Fibroblast of skin of left quadriceps (primary cell): Measurements from ENCODE around the gene GNB1.

Source experiments
- DNase-seq, 2 experiments: peaks; one replicate each; pipeline ENCODE4 v3.0.0-alpha.2; 2013; ENCODE audit warnings: low read depth in 2 of 2

GNB1 gene

GRCh38 chr1:1826356-1827088 lies 64.4 kb downstream of the GNB1 start:
- no peak for DNase-seq

DNA sequence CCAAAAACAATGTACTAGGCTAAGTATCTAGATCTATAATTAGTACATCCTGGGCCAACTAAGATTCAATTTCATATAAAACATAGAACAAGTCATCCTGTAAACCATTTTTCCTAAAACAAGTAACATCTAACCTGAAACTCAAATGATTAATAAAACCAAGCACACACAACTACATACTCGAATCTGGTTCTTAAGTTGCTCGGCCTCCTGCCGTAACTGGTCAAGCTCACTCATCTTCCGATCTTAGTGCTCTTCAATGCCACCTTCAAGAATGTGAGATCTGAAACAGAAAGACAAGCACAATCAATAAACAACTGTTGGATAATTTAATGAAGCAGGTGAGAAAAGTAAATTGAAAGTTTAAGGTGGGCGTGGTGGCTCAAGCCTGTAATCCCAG lies 65.7 kb downstream of the GNB1 start:
- DNase-seq, result no peak

DNA sequence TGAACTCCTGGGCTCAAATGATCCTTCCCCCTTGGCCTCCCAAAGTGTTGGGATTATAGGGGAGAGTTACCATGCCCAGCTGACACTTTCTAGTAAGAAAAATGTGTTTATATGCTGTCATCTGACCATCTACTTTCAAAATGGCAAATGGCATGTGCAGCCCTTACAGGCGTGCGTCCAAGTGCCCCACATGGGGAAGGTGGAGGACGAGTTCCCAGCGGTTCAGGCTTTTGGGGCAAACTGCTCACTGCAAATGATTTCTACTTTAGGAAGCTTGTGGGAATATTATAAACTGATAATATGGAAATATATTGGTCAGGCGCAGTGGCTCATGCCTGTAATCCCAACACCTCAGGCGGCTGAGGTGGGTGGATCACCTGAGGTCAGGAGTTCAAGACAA lies 71.1 kb downstream of the GNB1 start:
- DNase-seq, result no peak

GRCh38 chr1:1817221-1817620 lies 73.7 kb downstream of the GNB1 start:
- no peak for DNase-seq

DNA sequence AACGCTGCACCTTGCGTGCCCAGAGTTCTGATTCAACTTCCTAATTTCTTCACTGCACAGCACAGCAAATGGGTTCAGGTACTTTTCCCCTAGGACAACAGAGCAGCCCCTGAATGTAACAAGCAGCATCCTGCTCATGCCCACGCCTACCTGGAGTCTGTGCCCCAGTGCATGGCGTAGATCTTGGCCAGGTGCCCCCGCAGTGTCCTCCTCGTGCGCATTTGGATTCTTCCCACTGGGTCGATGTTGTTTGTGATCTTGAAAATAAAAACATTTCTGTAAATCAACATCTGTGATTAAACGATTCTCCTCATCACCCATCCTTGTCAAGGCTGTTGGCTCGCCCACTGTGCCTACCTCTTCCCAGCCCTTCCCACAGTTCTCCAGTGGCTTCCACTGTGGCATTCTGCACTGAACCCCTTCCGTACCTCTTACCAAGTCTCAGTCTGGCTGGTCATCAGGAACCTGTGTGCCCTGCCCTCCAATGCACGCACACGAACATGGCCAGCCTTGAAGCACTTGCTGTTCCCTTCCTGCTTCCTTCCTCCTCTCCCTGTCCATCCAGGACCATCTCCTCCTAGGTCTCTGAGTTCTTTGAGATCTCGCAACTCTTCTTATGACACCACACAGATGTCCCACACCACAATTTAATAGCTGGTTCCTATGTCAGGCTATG lies 75.1 kb downstream of the GNB1 start:
- no peak for DNase-seq

- DNase-seq, result no peak
These were observed 81.4 kb downstream of the GNB1 start for GRCh38 chr1:1809489-1809888.

GRCh38 chr1:1808206-1808605 lies 82.7 kb downstream of the GNB1 start:
- no peak for DNase-seq

- DNase-seq, result no peak
These were observed 84.0 kb downstream of the GNB1 start for GRCh38 chr1:1806890-1807289.

DNA sequence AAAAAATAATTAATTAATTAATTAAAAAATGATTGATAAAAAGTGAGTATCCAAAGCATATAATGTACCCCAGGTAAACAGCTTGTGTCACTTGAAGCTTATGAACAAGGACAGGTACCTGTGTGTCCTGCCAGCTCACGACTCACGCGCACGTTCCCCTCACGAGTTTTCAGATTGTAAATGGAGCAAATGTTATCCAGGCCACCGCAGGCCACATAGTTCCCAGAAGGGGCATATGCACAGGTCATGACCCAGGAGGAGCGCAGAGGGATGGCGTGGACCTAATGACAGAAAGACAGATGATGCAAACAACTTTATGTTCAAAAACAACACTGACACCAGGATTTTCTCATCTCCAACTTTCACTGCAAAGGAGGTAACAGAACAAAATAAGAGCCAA lies 86.6 kb downstream of the GNB1 start:
- DNase-seq, result no peak

GRCh38 chr1:1802871-1803270 lies 88.0 kb downstream of the GNB1 start:
- no peak for DNase-seq

DNA sequence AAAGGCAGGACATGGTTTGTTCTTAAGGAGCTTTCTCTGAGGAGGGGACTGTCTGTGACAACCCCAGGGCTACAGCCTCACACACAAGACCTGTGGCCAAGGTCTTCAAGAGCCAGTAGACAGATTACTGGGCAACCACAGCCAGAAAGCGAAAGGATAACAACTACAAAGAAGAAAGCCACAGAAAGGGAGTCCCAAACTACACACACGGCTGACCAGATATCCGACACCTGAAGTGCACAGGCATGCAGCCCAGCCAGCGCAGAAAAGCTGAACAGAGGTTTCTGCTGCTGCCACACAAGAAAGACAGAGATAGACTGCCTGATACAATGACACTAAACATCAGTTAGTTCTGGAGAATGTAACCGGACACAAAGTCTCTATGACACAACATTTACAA lies 91.2 kb downstream of the GNB1 start:
- no peak for DNase-seq

- DNase-seq, result no peak
These were observed 93.1 kb downstream of the GNB1 start for GRCh38 chr1:1797731-1798341.

- no peak for DNase-seq
These were observed 94.4 kb downstream of the GNB1 start for GRCh38 chr1:1796466-1796865.

- DNase-seq, result no peak
These were observed 95.9 kb downstream of the GNB1 start for GRCh38 chr1:1794999-1795398.

DNA sequence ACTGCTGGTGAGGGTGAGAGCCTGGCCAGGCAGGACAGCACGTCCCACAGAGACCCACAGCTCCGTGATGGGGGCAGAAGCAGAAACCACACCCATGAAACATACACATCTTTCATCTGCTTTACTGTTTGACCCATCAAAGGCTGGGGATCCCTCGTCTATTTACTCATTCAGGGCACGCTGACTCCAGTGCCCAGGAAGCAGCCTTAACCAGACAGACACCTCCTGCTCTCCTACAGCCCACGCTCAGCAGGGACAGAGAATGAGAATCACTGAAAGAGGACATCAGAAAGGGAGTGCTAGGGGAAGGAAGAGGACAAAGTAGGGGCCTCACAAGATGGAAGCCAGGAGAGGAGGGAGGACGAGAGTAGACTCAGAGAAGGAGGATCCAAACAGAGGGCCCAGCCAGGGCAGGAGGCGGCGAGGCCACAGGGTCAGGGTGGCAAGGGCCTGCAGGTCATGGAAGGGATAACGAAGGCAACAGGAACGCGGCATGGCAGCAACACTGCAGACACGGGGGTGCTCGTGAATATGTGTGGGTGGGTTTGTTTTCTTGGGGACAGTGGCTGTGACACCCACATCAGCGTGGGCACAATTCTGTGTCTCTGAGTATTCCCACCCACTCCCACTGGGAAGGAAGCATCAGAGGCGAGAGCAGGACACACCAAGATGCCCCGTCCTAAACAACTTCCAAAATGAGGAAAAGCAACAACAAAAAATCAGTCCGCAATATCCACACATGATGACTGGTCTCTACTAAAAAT lies 97.2 kb downstream of the GNB1 start:
- DNase-seq, result no peak

- no peak for DNase-seq
These were observed 102.0 kb downstream of the GNB1 start for GRCh38 chr1:1788646-1789431.

DNA sequence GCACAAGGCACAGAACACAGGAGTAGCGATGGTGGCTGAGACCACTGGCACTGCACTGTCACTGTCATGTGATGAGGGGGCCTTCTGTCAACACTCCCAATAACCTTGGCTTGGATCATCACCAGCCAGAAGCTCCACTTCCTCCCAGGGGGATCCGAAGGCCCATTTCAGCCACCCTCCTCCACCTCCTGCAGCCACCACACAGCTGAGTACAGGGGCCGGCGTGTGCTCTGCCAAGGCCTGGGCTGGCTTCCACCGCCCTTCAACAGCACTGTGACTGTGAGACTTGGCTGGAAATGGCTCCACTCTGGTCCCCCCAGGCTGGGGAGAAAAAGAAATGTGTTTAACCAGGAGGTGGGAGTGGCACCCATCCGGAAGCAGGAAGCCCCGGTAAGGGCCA lies 102.8 kb downstream of the GNB1 start:
- DNase-seq, result no peak

DNA sequence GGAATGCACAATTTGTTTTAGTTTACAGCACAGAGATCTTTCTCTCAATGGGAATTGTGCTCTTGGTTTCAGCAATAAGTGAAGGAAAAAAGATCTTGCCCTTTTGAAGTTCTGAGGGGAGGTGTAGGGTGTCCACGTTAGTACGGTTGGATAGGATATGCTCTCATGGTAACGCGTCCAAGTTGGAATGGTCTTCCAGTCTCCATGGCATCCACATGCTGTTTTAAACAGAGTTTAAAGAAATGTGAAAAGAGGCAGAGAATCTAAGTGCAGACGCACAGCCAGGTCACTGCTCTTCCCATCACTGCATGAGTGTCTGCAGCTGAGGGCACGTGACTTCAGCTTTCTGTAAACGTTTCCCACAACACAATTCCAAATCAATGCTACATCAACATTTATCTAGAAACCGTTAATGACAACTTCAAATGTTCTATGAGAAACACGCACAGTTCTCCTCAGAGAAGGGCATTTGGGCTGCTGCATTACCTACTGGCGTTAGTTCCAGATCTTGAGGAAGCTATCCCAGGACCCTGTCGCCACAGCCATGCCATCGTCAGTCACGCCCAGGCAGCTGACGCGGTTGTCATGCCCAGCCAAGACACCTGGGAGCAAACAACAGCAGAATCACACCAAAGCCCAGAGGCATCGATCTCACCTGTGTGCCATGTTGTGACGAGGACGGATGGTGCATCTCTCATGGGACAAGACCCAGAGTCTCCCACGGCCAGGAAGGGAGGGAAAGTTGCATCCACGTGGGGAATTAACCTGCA lies 103.9 kb downstream of the GNB1 start:
- DNase-seq, result no peak

GRCh38 chr1:1785666-1786065 lies 105.2 kb downstream of the GNB1 start:
- no peak for DNase-seq

DNA sequence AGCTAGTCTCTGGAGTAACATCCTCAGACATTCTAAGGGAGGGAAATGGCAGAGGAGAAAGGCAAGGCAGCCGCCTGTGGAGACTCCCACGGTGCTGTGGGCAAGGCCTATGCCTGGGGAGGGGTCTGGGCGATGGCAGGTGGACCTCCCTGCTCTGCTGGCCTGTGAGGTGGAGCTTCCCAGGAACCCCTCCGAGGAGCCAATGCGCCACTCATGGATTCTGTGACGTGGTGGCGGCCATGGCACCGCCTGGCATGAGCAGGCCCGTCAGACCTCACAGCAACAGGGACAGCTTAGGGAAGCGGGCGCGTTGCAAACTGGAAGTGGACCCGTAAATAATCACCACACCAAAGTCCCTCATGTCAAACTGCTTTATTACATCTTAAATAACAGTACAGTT lies 106.0 kb downstream of the GNB1 start:
- no peak for DNase-seq

GRCh38 chr1:1783320-1783719 lies 107.6 kb downstream of the GNB1 start:
- DNase-seq, result no peak
